ENCODE data around the gene TBCB.

- TF ChIP-seq CTCF (IDR thresholded peaks at IDR 0.05; ENCODE audit: extremely low read depth in 1 of 2, insufficient read depth in 1 of 2, low read depth in 1 of 2, low read length in 2 of 2): no peak
- TF ChIP-seq POLR2A (IDR thresholded peaks at IDR 0.05; ENCODE audit: low read depth, low read length): no peak
- TF ChIP-seq MAX (IDR thresholded peaks at IDR 0.05; ENCODE audit: insufficient read depth, insufficient read length): no peak
- no peak for TF ChIP-seq POLR2AphosphoS5 (IDR thresholded peaks at IDR 0.05; ENCODE audit: insufficient read depth, low read depth, low read length)
- TF ChIP-seq EZH2 (IDR thresholded peaks at IDR 0.05; ENCODE audit: borderline replicate concordance, low read depth, low read length, severe bottlenecking): no peak
- TF ChIP-seq FOS (IDR thresholded peaks at IDR 0.05; ENCODE audit: borderline replicate concordance, insufficient read depth, low read length): no peak
- no peak for TF ChIP-seq JUN (IDR thresholded peaks at IDR 0.05; ENCODE audit: borderline replicate concordance, insufficient read depth, insufficient read length, low read depth)
Observed at GRCh38 chr19:36160821-36161596, 45.7 kb downstream of the TBCB start.

Measured in endothelial cell of umbilical vein (primary cell).